Stimulated activated CD8-positive, alpha-beta memory T cell treated with anti-CD3 and anti-CD28 coated beads, Interleukin-15, amount 100 ng/mL, for 48 hours (primary cell): ENCODE data around the gene MRPL53.

ENCODE experiments used
- DNase-seq, 2 donors: peaks; one replicate each; pipeline ENCODE4 v3.0.0-alpha.2; 2020; ENCODE audit warnings: low read depth in 2 of 2

The MRPL53 gene

DNA sequence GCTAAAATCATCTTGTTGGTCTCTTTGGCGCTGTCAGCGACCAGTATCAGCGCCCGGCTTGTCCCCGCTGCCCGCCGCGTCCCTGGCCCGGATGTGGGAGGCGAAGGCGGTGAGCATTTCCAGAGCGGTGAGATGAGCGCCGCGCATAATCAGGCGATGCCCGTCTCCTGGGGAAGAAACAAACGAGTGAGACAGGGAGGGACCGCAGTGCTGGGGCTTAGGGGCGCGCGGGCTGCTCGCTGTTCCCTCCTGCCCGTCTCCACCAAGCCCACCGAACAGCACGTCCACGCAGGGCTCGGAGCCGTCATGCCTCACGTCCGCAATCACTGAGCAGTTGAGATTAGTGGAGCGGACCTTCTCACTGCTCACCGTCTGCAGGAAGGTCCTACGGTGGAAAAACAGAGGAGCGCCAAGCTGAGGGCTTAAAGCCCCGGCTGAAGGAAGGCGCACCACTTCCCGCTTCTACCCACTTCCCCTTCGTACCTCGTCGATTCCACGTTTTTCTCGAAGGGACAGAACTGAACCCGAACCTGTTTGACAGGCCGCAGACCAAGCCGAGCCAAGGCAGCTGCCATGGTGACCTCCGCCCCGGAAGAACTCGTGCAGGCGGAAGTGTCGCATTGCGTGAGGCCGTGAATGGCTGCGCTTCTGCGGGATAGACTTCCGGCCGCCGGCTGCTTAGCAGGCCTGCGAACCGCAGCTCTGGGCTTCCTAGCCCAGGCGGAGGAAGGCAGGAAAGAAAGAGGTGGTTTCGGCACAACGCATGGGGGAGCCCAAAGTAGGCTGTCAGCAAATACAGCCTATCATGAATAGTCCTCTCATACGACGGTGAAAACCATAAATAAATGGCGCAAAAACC lies at the start of gene MRPL53:
MRPL53 (minus strand) TSS at position 595 of the 859 bp plus-strand sequence; CDS start at position 575, 20 bp downstream.
- DNase-seq = peak; percentile 88 to 90

GRCh38 chr2:74516650-74517049 lies 44.2 kb upstream of the MRPL53 start:
- DNase-seq = no peak

DNA sequence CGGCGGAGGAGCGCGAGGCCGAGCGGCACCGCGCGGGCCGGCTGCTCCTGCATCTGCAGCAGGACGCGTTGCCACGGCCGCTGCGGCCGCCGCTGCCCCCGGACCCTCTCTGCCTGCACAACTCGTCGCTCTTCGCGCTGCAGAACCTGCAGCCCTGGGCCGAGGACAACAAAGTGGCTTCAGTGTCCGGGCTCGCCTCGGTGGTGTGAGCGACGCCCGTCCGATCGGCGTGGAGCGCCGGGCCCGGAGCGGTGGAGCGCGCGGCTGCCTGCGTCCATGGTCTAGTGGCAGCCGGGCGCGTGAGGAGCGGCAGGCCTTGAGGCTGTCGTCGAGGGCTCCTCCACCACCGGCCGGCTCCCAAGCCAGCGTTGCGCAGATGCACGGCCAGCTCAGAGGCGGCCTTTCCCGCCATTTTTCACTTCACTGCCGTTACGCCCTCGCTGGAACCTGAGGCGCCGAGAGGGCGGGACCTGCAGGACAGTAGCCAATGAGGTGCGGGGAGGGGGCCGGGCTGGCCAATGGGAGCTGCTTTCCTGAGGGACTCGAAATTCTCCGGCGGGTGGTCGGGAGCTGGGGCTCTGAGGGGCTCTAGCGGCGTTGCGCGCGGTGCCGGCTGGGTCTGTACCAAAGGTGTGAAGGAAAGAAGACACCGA lies 43.6 kb upstream of the MRPL53 start:
- peak; percentile 61 to 67 for DNase-seq

DNA sequence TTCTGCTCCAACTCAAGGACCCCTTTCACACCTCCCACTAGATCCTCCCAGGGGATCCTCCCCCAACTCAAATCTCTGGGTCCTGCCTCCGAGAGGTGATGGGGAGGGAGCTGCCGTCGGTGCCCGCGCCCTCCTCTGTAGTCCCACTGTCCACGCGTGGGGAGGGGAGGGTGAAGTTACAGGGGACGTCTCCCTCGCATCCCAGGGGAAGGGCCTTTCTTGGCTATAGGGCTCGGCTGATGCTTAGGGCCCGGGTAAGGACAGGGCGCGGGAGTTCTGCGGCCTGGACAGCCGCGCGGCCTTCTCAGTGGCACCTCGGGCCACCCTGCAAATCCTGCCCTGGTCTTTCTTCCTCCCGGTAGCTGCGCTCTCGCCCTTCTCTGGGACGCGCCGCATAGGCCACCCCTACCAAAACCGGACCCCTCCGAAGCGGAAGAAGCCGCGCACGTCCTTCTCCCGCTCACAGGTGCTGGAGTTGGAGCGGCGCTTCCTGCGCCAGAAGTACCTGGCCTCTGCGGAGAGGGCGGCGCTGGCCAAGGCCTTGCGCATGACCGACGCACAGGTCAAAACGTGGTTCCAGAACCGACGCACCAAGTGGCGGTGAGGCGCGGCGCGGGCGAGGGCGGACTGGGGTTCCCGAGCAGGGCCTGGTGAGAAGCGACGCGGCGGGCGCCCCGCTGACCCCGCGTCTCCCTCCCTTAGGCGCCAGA lies 42.9 kb upstream of the MRPL53 start:
- DNase-seq = no peak

DNA sequence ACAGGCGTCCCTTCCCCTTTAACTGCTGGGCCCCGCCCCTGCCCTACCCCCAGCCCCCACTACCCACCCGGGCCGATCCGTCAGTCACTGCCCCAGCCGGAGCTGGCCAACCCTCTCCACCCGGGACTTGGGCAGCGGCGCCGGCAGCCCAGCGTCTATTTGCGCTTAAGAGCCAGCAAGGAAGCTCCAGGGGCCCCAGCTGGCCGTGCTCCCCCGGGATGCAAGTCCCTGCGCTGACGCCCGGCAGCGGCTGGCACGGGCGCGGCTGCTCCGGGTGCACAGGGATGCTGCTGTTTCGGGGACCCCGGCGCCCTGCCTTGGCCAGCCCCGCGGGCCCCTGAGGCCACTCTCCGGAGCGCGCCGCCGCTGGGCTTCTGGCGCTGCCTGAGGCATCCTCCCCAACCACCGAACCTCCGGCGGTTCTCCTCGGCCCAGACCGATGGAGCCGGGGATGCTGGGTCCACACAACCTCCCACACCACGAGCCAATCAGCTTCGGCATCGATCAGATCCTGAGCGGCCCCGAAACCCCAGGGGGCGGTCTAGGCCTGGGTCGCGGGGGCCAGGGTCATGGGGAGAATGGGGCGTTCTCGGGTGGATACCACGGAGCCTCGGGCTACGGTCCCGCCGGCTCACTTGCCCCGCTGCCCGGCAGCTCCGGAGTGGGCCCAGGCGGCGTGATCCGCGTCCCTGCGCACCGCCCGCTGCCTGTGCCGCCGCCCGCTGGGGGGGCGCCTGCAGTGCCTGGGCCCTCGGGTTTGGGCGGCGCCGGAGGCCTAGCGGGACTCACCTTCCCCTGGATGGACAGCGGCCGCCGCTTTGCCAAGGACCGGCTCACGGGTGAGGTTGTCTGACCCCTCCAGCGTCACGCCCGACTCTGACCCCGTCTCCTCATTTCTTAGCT lies 42.1 kb upstream of the MRPL53 start, which contains the start of gene TLX2:
TLX2 (plus strand) TSS at position 83 of the 903 bp plus-strand sequence; CDS start at position 440, 357 bp downstream.
- DNase-seq = no peak

- DNase-seq = no peak
Measured at GRCh38 chr2:74513605-74514367, 41.3 kb upstream of the MRPL53 start.

DNA sequence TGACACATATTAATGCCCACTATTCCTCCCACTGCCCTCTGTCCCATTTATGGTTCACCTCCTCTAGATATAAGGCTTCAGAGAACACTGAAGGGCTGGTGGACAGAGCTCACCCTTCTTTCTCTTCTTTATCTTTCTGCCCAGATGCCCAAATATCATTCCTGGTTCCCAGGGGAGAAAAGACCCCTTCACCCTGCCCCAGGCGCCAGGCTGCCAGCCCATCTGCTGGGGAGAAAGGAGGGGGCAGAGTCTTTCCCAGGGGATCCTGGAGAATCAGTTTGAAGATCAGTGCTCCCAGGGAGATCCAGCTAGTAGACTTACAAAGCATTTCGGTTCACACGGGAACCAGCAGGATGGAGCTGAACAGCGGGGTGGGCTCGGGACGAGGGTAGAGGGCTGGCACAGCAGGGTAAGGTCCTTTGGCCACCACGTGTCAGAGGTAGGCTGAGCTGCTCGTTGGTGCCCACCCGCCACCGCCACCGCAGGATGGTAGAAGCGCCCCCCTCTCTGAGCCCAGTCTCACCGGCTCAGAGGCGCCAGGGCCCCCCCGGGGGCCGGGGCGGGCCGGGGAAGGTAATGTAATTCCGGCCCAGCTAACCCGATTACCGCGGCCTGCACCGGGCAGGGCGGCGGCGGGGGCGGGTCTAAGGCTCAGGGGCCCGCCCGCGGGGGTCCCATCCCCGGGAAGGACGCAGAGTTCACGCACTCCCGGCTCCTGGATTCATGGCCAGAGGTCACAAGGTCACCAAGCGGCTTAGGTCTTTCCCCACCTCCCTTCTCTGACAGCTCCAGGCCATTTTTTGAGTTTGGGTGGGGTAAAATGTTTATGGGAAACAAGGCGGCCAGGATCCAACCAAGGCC lies 40.5 kb upstream of the MRPL53 start:
- no peak for DNase-seq

DNA sequence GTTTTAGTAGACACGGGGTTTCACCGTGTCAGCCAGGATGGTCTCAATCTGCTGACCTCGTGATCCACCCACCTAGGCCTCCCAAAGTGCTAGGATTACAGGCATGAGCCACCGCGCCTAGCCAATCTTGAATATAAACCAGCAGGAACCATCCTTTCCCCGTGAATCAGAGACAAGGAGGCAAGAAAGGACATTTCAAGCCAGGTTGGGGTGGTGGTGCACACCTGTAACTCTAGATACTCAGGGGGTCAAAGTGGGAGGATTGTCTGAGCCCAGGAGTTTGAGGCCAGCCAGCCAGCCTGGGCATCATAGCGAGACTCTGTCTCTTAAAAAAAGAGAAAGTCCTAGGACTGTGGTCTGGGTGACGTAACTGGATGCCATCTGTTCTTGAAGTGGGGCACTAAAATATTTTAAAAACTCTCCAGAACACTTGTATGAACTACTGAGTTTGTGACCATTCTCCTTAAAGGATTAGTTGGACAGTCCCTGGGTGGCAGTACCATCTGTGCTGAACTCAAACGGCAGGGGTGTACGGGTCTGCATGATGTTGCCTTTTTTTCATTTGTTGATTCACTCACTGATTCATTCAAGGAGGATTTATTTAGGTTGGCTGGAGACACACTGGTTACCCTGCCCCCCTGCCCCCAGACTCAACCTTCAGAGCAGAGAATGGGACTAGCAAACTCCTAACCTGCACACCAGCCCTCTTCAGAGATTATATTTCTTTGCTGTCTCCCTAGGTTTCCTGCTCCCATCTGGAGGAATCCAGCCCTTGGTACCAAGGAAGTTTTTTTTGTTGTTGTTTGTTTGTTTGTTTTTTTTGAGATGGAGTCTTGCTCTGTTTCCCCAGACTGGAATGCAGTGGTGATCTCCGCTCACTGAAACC lies 38.9 kb upstream of the MRPL53 start:
- DNase-seq = no peak

DNA sequence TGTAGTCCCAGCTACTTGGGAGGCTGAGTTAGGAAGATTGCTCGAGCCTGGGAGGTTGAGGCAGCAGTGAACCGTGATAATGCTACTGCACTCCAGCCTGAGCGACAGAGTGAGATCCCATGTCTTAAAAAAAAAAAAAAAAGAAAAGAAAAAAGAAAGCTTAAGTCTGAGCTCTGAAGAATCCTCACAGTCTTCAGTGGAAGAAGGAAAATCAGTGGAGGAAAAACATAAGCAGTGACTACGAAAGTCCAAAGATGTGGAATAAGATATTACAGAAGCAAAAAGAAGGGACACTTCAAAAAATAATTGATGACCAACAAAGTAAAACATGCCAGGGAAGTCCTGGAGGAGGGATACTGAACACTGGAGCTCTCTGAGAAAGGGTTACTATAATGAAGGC lies 37.8 kb upstream of the MRPL53 start:
- no peak for DNase-seq

GRCh38 chr2:74507926-74508520 lies 35.5 kb upstream of the MRPL53 start:
- DNase-seq = no peak

- DNase-seq = peak; percentile 97
Measured at GRCh38 chr2:74507145-74507925, 34.9 kb upstream of the MRPL53 start, which contains the start of gene PCGF1. TSS of gene PCGF1 (minus strand) at chr2:74507695. CDS start at chr2:74507668, 27 bp downstream.

- DNase-seq = no peak
Measured at GRCh38 chr2:74505448-74506246, 33.2 kb upstream of the MRPL53 start.

DNA sequence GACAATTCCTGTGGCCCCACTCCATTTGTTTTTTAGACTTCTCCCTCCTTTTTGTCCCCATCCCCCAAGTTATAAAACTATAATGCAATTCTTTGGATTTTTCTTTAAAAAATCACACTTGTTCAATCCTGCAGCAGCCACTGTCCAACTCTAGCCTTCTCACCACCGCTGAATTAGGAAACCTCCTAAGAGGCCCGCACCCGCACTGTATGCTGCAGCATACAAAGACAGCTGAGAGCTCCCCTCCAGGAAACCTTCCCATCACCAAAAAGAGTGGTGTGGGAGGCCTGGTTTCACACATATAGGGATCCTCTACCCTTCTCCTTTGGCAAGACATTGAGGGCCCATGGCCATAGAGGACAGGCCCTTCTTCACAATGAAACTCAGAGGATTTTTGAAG lies 32.1 kb upstream of the MRPL53 start:
- no peak for DNase-seq

GRCh38 chr2:74503506-74504475 lies 31.3 kb upstream of the MRPL53 start:
- DNase-seq = no peak
